ENCODE data around the gene HNRNPA0.

HNRNPA0 gene

DNA sequence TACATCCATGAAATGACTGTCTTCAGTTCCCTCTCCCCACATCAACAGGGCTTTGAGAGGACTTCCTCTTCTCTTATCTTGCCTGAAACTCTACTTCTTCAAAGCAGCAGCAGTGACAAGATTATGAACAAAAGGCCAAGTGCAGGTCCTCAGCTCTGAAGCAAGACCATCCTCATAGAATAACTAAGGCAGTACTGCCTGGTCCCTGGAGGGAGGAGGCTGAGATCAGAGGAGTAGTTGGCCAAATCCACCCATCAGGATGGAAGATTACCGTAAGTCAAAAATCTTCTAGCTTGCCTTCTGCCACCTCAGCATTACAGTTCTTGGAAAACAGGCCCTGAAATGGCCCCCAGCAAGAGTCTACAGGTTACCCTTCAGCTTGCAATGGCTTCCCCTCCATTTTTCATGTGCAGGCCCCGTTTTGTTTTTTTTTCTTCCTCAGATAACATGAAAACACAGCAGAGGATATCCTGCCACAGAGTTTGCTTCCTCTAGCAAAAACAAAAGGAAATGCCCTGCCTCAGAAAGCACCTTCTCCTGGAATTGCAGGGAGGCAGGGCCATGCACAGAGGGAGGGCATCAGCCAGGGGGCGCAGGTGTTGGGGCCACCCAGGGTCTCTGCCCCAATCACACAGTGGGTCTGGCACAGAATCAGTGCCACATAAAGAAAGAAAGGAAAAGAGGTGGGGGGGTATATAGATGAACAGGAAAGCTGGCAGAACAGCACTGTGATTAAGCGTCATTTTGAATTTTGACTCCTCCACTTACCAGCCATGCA is 58.3 kb downstream of the HNRNPA0 start:
- DNase-seq (ENCODE audit: low read depth): no peak
- TF ChIP-seq, protein P1, sequence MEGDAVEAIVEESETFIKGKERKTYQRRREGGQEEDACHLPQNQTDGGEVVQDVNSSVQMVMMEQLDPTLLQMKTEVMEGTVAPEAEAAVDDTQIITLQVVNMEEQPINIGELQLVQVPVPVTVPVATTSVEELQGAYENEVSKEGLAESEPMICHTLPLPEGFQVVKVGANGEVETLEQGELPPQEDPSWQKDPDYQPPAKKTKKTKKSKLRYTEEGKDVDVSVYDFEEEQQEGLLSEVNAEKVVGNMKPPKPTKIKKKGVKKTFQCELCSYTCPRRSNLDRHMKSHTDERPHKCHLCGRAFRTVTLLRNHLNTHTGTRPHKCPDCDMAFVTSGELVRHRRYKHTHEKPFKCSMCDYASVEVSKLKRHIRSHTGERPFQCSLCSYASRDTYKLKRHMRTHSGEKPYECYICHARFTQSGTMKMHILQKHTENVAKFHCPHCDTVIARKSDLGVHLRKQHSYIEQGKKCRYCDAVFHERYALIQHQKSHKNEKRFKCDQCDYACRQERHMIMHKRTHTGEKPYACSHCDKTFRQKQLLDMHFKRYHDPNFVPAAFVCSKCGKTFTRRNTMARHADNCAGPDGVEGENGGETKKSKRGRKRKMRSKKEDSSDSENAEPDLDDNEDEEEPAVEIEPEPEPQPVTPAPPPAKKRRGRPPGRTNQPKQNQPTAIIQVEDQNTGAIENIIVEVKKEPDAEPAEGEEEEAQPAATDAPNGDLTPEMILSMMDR (conservative IDR thresholded peaks at IDR 0.05; ENCODE audit: control insufficient read depth, insufficient read depth, low read depth, low read length): no peak
- H3K4me3 ChIP-seq (ENCODE audit: control insufficient read depth, low read depth, low read length): no peak overlapping the region
